Left ventricle myocardium superior (tissue), 1 donor: ENCODE measurements around the gene CDC14A. TPM values are rescaled to one million over a fixed set of nuclear protein-coding genes. Genes with fewer than 3 reads are reported as not detected.

Experiments used
- ATAC-seq: fragments of 200-7000 bp; cut with Tn5 transposase; one replicate; pipeline ENCODE4 v1.9.1; 2020; ENCODE audit warnings: mild to moderate bottlenecking, moderate library complexity
- DNase-seq: peaks from one replicate; pipeline ENCODE4 v3.0.0-alpha.2; 2020
- intact Hi-C: fragments of 100-400 bp; cut with micrococcal nuclease; formaldehyde crosslinking; loops from one replicate; pipeline ENCODE4 v1.11.0; 2022
- total RNA-seq: library from RNA; stranded (reverse); fragmentation: NEBNext Ultra II Directional; extraction: Animal tissue kit (Norgen Biotek cat#: 25700); gene quantifications from one replicate; pipeline ENCODE4 v1.2.1, GENCODE V29; 2021
- donor health status: DM: no; HTN: yes; CAD: no; lungs with severe emphysema.

The CDC14A gene
- total RNA-seq, 1 donor from 2014 or later, result 2.6 TPM

- intact Hi-C loops, result no loop called here
- no peak for ATAC-seq
Measured at GRCh38 chr1:100431954-100432353, 79.6 kb downstream of the CDC14A start.

GRCh38 chr1:100433563-100433962 is 81.3 kb downstream of the CDC14A start:
- intact Hi-C loops, result no loop called here
- ATAC-seq, result no peak
- DNase-seq, result no peak

More at GRCh38 chr1:100431954-100432353, 79.6 kb downstream of the CDC14A start:
- DNase-seq, result no peak

GRCh38 chr1:100434831-100435230 is 82.5 kb downstream of the CDC14A start:
- intact Hi-C loops, result no loop called here
- no peak for DNase-seq

DNA sequence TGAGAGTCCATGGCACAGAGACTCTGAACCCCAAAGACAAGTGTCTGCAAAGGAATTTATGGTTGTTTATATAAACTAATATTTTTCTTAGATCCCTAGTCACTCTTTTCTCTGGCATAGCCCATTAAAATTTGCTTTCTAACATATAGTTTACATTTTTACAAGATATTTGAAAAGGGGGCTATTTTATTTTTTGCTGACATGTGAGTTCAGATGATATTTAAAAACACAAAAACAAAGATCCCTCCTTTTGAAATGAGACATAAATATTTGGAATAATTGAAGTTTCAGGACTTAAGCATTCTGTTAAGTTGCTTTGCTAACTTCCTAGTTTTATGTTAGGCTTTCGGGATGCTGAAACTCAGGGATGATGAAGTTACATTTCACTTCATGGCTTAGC is 86.1 kb downstream of the CDC14A start:
- intact Hi-C loops, result no loop called here
- no peak for DNase-seq
- no peak for ATAC-seq

More at GRCh38 chr1:100434831-100435230, 82.5 kb downstream of the CDC14A start:
- ATAC-seq, result no peak

- no peak for ATAC-seq
- intact Hi-C loops, result no loop called here
- no peak for DNase-seq
Measured at GRCh38 chr1:100438789-100439188, 86.5 kb downstream of the CDC14A start.

- intact Hi-C loops, result loop anchor here (10.0 kb wide), 1 partner anchor 165 kb away; no protein-coding TSS in a partner anchor
- peak; percentile 58 for ATAC-seq
- DNase-seq, result no peak
Measured at GRCh38 chr1:100440075-100440809, 87.9 kb downstream of the CDC14A start.

DNA sequence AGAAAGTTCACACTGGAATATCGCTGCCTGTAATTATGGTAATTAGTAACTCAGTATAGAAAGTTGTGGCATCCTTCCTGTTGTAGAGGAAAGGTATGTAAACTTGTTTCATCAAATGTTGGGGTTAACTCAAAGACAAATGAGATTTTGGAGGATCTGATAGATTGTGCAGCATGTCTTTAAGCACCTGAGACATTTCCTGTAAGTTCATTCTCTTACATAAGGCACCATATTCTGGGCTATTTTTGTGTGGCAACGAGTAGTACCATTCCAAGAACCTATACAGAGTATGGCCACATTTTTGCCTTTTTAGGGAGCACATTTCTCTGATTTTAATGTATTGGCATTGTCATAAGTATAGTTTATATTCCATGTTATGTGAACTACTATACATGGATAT is 88.8 kb downstream of the CDC14A start:
- intact Hi-C loops, result loop anchor here (10.0 kb wide), 1 partner anchor 166 kb away; no protein-coding TSS in a partner anchor
- no peak for DNase-seq
- ATAC-seq, result no peak

DNA sequence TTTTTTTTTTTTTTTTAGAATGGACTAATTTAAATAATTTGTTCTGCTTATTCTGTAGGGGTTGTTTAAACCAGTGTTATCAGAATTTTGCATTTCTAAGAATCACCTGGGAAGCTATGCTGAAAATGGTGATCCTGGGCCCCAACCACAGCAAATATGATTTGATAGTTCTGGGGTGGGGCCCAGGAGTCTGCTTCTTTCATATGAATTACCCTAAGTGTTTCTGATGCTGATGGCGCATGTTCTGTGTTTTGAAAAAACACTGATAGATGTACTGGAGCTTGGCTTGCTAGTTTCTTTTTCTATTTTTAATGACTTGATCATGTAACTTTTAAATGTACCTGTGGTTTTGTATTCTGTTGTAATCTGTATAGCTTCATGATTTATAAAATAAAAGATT is 89.3 kb downstream of the CDC14A start:
- intact Hi-C loops, result loop anchor here (10.0 kb wide), 1 partner anchor 167 kb away; no protein-coding TSS in a partner anchor
- DNase-seq (no peak), ATAC-seq (no peak)

DNA sequence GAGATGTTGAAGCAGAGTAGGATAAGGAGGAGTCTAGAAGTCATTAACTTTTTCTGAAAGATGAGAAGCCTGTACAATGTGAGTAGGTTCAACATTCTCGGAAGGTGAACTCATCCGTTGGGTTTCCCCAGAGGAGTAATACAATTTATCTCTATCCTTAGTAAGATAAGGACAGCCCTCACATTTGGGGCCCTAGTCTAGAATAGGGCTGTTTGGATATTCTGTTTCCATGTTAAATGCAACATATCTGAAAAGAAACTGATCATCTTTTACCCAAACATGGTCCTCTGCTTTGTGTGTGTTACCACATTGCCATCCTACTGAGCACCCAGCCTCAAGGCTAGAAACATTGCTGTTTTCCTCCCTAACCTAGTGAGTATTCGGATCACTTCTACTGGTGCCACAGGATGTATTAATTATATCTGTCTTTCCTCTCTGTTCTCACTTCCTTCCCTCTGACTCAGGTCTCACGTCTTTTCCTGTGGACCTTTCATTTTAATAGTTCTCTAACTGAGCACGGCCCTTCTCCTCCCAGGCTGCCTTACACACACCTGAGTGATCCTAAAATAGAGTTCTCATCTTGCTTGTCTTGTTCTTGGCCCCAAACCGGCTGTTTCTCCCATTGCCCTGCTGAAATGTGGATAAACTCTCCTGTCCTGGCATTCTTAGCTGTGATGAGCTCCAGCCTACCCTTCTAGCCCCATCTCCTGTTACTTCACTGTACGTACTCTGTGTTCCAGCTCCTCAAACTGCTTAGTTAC is 91.7 kb downstream of the CDC14A start:
- no peak for DNase-seq
- ATAC-seq, result peak; percentile 31
- intact Hi-C loops, result loop anchor here (10.0 kb wide), 1 partner anchor 169 kb away; no protein-coding TSS in a partner anchor

DNA sequence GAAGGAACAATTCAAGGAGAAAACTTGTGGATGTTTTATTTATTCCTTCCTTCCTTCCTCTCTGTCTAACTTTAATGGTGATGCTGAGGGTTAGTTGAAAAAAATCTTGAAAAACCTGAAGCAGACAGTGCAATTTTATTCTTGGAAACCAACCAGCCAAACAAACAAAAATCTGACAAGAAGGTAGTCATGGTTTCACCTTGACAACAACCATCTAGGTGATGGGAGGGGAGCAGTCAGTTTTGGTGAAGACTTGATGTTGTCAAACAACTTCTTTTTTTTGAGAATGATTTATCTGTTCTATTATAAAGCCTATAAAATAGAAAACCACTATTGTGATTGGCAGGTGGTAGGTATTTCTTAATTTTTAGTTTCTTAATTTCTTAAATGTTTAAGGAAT is 93.3 kb downstream of the CDC14A start:
- intact Hi-C loops, result loop anchor here (10.0 kb wide), 1 partner anchor 171 kb away; no protein-coding TSS in a partner anchor
- DNase-seq (no peak), ATAC-seq (no peak)

GRCh38 chr1:100448366-100448765 is 96.1 kb downstream of the CDC14A start:
- intact Hi-C loops, result loop anchor here (10.0 kb wide), 1 partner anchor 174 kb away; no protein-coding TSS in a partner anchor
- ATAC-seq (no peak), DNase-seq (no peak)

DNA sequence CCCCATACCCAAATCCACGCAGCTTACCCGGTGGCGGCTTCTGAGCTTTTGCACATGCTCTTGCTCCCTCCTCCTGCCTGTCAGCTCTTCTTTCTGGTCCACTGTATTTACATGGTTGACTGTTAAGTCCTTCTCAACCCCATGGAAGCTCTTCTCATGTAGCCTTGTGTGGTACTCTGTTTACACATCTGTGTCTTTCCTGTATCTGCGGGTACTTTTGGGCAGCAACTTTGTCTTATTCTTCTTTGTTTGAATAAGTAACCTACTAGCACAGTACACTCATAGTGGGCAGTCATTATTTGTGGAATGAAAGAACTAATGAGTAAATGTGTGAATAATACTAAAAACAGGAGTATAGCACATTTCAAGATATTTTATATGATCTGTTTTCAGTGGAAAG is 97.2 kb downstream of the CDC14A start:
- ATAC-seq, result no peak
- intact Hi-C loops, result loop anchor here (10.0 kb wide), 1 partner anchor 175 kb away; no protein-coding TSS in a partner anchor
- no peak for DNase-seq

DNA sequence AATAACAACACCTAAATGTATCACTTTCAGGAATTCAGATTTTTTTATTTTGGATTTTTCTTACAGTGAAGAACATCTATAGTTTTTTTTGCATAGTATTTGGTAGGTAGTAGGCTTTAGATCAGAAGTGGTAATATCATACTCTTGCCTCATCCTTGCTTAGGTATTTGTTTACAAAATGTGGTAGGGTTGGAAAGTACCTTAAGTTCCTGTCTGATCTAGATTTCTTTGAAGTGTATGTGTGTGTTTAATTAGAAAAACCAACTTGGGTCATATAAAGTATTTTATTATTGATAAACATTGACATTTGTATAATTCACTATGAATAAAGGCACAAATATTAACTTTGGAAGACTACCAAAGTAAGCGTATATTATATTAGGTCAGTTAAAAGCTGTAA is 100.3 kb downstream of the CDC14A start:
- intact Hi-C loops, result loop anchor here (10.0 kb wide), 1 partner anchor 648 kb away; no protein-coding TSS in a partner anchor
- DNase-seq (no peak), ATAC-seq (no peak)

- DNase-seq (no peak), ATAC-seq (no peak)
- intact Hi-C loops, result loop anchor here (5.0 to 10.0 kb wide), 2 partner anchors 412 to 651 kb away; no protein-coding TSS in a partner anchor
Measured at GRCh38 chr1:100455478-100456072, 103.3 kb downstream of the CDC14A start.

- DNase-seq (no peak), ATAC-seq (no peak)
- intact Hi-C loops, result loop anchor here (5.0 to 10.0 kb wide), 2 partner anchors 410 to 652 kb away; no protein-coding TSS in a partner anchor
Measured at GRCh38 chr1:100456880-100457279, 104.6 kb downstream of the CDC14A start.

DNA sequence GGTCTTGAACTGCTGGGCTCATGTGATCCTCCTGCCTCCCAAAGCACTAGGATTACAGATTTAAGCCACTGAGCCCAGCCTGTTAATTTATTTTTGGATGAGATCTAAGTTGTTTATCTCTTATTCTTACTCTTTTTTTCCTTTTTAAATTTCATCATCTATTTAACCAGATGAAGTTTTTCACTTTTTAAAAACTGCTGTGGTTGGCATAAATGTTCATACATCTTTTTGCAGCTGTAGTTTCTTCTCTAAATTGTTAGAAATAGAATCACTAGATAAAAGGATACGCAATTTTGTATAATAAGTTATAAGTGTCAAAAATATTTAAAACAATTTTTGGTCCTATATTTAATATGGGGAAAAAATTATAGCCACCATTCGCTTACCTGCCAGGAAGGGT is 105.4 kb downstream of the CDC14A start:
- ATAC-seq (no peak), DNase-seq (no peak)
- intact Hi-C loops, result loop anchor here (5.0 to 10.0 kb wide), 2 partner anchors 410 to 653 kb away; no protein-coding TSS in a partner anchor

- intact Hi-C loops, result loop anchor here (5.0 to 10.0 kb wide), 2 partner anchors 408 to 654 kb away; no protein-coding TSS in a partner anchor
- DNase-seq (no peak), ATAC-seq (no peak)
Measured at GRCh38 chr1:100458661-100459357, 106.5 kb downstream of the CDC14A start.

GRCh38 chr1:100459358-100460114 is 107.2 kb downstream of the CDC14A start:
- ATAC-seq, result peak; percentile 86
- peak; percentile 77 for DNase-seq
- intact Hi-C loops, result loop anchor here (5.0 to 10.0 kb wide), 2 partner anchors 408 to 655 kb away; no protein-coding TSS in a partner anchor
